ENCODE data around the gene SNRNP25. TPM values are rescaled to one million over a fixed set of nuclear protein-coding genes. Genes with fewer than 3 reads are reported as not detected.

The SNRNP25 gene
- total RNA-seq, 1 donor from 2014 or later = 28.6 TPM

GRCh38 chr16:104928-105327 is 51.3 kb downstream of the SNRNP25 start:
- peaks cover 19% of the 10 kb centered on the region for H3K36me3 Mint-ChIP-seq (ENCODE audit: unreplicated experiment)
- no peak for DNase-seq (ENCODE audit: extremely low spot score, unreplicated experiment)
- no peak overlapping the region for H3K27ac Mint-ChIP-seq (ENCODE audit: unreplicated experiment)
- H3K27me3 Mint-ChIP-seq (ENCODE audit: unreplicated experiment) = no peaks in the 10 kb centered on the region
- TF ChIP-seq, protein P1, sequence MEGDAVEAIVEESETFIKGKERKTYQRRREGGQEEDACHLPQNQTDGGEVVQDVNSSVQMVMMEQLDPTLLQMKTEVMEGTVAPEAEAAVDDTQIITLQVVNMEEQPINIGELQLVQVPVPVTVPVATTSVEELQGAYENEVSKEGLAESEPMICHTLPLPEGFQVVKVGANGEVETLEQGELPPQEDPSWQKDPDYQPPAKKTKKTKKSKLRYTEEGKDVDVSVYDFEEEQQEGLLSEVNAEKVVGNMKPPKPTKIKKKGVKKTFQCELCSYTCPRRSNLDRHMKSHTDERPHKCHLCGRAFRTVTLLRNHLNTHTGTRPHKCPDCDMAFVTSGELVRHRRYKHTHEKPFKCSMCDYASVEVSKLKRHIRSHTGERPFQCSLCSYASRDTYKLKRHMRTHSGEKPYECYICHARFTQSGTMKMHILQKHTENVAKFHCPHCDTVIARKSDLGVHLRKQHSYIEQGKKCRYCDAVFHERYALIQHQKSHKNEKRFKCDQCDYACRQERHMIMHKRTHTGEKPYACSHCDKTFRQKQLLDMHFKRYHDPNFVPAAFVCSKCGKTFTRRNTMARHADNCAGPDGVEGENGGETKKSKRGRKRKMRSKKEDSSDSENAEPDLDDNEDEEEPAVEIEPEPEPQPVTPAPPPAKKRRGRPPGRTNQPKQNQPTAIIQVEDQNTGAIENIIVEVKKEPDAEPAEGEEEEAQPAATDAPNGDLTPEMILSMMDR (IDR thresholded peaks at IDR 0.05) = no peak
- H3K9me3 Mint-ChIP-seq (ENCODE audit: unreplicated experiment) = no peaks in the 10 kb centered on the region
- H3K4me1 Mint-ChIP-seq (ENCODE audit: unreplicated experiment) = peaks cover 16% of the 10 kb centered on the region
- H3K4me3 Mint-ChIP-seq (ENCODE audit: unreplicated experiment) = no peak overlapping the region

GRCh38 chr16:105521-105920 is 51.9 kb downstream of the SNRNP25 start:
- DNase-seq (ENCODE audit: extremely low spot score, unreplicated experiment) = no peak
- Mint-ChIP-seq H3K27ac (ENCODE audit: unreplicated experiment) (no peak overlapping the region), H3K27me3 (ENCODE audit: unreplicated experiment) (no peaks in the 10 kb centered on the region), H3K9me3 (ENCODE audit: unreplicated experiment) (no peaks in the 10 kb centered on the region), H3K4me1 (ENCODE audit: unreplicated experiment) (peaks cover 16% of the 10 kb centered on the region), H3K4me3 (ENCODE audit: unreplicated experiment) (no peak overlapping the region), H3K36me3 (ENCODE audit: unreplicated experiment) (peaks cover 17% of the 10 kb centered on the region)
- TF ChIP-seq, protein P1 (IDR thresholded peaks at IDR 0.05) = no peak

DNA sequence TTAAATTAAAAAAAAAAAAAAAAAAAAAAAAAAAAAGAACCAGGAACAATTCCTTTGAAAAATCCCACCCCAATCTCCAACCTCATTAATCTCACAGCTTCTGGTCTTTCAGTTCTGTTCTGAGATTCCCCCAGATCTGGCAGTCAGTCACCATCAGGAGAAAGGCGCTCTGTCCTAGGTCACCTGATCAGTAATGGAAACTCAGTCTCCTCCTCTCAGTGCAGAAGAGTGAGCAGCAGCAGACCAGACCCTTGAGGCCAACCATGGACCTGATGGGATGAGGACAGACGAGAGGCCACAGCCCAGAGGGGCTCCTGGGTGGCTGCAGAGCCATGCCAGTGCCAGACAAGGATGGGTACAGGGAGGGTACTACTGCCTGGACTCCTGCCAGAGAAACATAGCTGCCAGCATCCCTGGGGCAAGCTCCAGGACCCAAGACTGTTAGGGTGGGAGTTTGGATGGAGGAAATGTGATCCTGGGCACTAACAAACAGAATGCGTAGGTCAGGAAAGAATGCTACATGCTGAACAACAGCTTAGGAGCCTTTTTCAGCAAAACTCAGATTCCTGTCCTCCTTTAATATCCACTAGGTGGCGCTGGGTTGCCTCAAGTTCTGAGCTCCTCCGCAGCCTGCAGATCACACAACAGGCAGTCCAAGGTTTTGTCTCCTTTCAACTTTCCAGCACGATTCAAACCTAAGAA is 53.1 kb downstream of the SNRNP25 start:
- TF ChIP-seq, protein P1 (IDR thresholded peaks at IDR 0.05) = peak; percentile 85
- Mint-ChIP-seq H3K27ac (ENCODE audit: unreplicated experiment) (no peak overlapping the region), H3K4me3 (ENCODE audit: unreplicated experiment) (no peak overlapping the region), H3K27me3 (ENCODE audit: unreplicated experiment) (no peaks in the 10 kb centered on the region), H3K36me3 (ENCODE audit: unreplicated experiment) (peaks cover 14% of the 10 kb centered on the region), H3K4me1 (ENCODE audit: unreplicated experiment) (peaks cover 11% of the 10 kb centered on the region), H3K9me3 (ENCODE audit: unreplicated experiment) (no peaks in the 10 kb centered on the region)
- no peak for DNase-seq (ENCODE audit: extremely low spot score, unreplicated experiment)

Small RNAs within 50 kb of the gene (microRNA-seq; reads per million reads assigned to microRNA genes)
- gene MIR6859-4 (ENCODE audit: unreplicated experiment) = not detected

Other genes with a start within 250 kb of the SNRNP25 start
- 9.9 and 10.3 TPM in 2 replicates for gene POLR3K, start 220 bp upstream of the SNRNP25 start, total RNA-seq
- 56.8 and 57.6 TPM in 2 replicates for gene RHBDF1, start 18.8 kb downstream of the SNRNP25 start, total RNA-seq
- 65.9 and 71.6 TPM in 2 replicates for gene MPG, start 24.4 kb downstream of the SNRNP25 start, total RNA-seq
- gene NPRL3, start 84.8 kb downstream of the SNRNP25 start, total RNA-seq = 45.1 and 45.3 TPM in 2 replicates
- gene HBZ, start 98.8 kb downstream of the SNRNP25 start, total RNA-seq = not detected in 2 replicates
- gene HBM, start 112.2 kb downstream of the SNRNP25 start, total RNA-seq = not detected in 2 replicates
- not detected in 2 replicates for gene HBA2, start 119.0 kb downstream of the SNRNP25 start, total RNA-seq
- gene HBA1, start 122.9 kb downstream of the SNRNP25 start, total RNA-seq = not detected in 2 replicates
- gene HBQ1, start 126.6 kb downstream of the SNRNP25 start, total RNA-seq = not detected in 2 replicates
- gene LUC7L, start 175.6 kb downstream of the SNRNP25 start, total RNA-seq = 103 and 104 TPM in 2 replicates
- 171 and 185 TPM in 2 replicates for gene FAM234A, start 181.0 kb downstream of the SNRNP25 start, total RNA-seq
- gene RGS11, start 222.1 kb downstream of the SNRNP25 start, total RNA-seq = 6.2 and 9.5 TPM in 2 replicates
- 0.54 TPM in 1 of 2 replicates, not detected in the other for gene ARHGDIG, start 226.8 kb downstream of the SNRNP25 start, total RNA-seq
- not detected in 2 replicates for gene PDIA2, start 229.3 kb downstream of the SNRNP25 start, total RNA-seq

Data from osteocyte (in vitro differentiated cells).